GM10266 (cell line): ENCODE results near the gene WWOX.

Experiments used
- DNase-seq: peaks from one replicate; pipeline ENCODE4 v3.0.0; 2012; ENCODE audit errors: extremely low spot score
- TF ChIP-seq, protein P1 (sequence below): IDR thresholded peaks from 2 replicates; pipeline ENCODE4 v1.5.1; 2012; ENCODE audit warnings: mild to moderate bottlenecking, low read depth; ENCODE audit not compliant: control insufficient read depth, insufficient read depth; ENCODE audit errors: missing control alignments

The WWOX gene

DNA sequence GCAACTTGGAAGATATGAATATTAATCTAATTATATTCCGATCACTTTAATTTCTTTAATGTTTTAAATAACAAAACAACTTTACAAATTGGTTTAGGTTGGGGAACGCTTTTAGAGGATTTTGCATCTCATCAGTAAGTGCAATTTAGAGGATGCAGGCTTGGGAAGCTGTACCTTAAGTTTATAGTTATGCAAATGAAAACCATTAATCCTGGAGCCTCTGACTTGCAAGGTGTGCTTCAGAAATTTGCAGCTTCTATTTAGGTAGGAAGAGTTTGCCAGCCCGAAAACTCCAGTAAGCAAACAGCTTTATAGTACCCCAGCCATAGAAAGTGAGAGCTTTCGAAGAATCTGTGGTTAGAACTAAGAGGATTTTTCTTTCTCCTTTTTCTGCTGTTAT is 954.1 kb downstream of the WWOX start:
- DNase-seq = no peak
- TF ChIP-seq, protein P1, sequence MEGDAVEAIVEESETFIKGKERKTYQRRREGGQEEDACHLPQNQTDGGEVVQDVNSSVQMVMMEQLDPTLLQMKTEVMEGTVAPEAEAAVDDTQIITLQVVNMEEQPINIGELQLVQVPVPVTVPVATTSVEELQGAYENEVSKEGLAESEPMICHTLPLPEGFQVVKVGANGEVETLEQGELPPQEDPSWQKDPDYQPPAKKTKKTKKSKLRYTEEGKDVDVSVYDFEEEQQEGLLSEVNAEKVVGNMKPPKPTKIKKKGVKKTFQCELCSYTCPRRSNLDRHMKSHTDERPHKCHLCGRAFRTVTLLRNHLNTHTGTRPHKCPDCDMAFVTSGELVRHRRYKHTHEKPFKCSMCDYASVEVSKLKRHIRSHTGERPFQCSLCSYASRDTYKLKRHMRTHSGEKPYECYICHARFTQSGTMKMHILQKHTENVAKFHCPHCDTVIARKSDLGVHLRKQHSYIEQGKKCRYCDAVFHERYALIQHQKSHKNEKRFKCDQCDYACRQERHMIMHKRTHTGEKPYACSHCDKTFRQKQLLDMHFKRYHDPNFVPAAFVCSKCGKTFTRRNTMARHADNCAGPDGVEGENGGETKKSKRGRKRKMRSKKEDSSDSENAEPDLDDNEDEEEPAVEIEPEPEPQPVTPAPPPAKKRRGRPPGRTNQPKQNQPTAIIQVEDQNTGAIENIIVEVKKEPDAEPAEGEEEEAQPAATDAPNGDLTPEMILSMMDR = no peak

DNA sequence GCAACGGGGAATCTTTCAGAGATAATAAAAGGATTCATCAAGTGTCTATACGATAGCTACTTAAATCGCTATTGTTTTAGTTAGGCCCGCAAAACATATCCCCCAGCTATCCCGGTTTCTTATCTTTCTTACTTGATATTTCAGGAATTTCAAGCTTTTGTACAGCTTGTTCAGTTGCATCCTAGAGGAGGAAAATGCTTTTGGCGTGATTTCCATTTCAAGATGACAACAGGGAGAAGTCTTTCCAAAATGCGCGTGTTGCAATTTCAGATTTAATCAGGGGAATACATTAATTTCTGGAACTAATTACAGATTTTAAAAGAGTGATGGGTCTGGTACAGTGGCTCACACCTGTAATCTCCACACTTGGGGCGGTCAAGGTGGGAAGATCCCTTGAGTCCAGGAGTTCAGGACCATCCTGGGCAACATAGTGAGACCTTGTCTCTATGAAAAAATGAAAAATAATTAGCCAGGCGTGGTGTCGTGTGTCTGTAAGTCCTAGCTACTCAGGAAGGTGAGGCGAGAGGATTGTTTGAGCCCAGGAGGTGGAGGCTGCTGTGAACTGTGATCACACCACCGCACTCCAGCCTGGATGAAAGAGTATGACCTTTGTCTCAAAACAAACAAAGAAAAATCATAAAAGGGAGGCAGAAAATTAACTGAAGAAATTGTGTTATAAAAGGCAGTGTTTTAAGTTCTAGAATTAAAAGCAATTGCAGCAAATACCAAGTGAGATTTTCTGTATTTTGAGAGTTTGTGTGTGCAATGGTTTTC is 954.9 kb downstream of the WWOX start:
- TF ChIP-seq, protein P1 = no peak
- no peak for DNase-seq

DNA sequence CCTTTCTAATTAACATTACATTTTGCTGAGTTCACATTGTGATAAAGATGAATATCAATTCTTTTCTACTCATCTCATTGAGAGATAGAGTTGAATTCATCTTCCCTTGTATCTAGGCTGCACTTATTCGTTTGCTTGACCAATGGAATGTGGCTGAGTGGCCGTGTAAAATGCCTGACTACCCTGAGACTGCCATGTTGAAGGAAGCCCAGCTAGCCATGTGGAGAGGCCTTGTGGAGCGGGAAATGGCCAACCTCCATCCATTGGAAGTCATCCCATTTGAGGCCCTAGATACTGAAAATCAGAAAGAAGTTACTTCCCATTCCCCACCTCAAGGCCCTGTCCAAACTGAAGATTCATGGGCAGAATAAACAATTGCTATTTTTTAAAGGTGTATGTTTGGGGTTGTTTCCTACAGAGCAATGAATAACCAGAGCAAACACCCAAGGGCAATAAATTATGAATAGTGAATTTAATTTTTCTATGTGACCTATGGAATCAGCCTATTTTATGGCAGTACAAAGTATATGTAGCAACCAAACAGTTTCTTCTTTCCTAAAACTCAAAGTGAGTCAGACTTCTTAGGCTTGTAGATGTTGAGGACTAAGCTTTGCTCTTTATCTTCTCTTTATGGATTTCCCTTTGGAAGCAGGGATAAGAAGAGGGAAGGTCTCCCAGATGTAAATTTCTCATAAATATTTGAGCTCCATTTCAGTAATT is 956.0 kb downstream of the WWOX start:
- no peak for DNase-seq
- TF ChIP-seq, protein P1 = no peak

DNA sequence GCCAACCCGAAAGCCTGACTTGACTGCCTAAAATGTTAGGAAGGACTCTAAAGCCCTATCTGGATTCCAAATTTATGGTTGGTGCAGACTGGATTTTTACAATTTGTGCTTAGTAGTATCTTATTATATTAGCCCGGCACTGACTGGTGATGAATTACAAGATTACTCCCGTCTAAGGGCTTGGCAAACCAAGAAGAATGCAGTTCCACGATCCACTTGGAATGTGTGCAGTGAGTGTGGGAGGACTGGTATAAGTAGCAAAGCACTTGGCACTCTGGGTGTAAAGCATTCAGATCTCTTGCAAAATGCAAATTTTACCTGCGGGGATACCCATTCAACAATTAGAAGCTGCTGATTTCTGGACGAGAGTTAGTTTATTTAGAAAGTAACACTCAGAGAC is 961.7 kb downstream of the WWOX start:
- no peak for DNase-seq
- TF ChIP-seq, protein P1 = no peak

DNA sequence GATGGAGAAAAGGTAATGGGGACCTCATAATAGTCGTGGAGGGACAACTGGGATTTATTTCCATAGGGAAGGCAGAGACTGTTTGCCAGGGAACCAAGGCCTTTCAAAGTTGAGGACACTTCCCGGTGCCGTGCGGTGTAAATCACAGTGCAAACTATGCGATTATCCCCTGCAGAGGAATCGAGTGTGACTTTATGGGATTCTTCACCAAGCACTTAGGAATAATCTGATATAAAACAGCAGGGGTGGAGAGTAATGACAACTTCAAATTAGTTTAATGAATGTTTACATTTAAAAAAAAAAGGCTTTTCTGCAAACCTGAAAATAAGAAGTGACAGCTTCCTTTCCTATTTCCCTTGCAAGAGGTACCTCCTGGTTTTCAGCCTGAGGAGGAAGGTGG is 962.9 kb downstream of the WWOX start:
- TF ChIP-seq, protein P1 = no peak
- no peak for DNase-seq

DNA sequence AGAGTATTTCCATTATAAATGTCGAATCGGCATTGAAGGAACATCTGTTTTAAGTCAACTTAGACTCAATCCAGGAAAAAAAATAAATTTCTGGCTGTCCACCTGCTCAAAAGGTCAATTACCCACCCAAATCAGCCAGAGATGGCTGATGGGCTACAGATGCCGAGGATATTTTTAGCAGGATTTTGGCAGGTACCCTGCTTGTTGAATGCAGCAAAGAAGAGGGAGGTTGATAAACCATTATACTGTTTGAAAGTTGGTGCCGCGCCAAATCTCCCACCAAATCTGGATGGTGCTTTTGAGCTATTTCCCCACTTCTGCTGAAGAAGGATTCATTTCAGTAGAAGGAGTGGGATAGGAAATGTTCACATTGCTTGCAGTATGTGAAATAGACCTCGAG is 963.4 kb downstream of the WWOX start:
- TF ChIP-seq, protein P1 = no peak
- DNase-seq = no peak
